Lung (tissue), 12 donors: Measurements from ENCODE around the gene NINL. TPM values are rescaled to one million over a fixed set of nuclear protein-coding genes. Genes with fewer than 3 reads are reported as not detected.

Source experiments
- ATAC-seq: fragments of 200-7000 bp; cut with Tn5 transposase; one replicate; pipeline ENCODE4 v1.9.1; 2020; ENCODE audit warnings: moderate number of reproducible peaks; ENCODE audit not compliant: insufficient read depth, low FRiP score
- DNase-seq, 3 donors: peaks; one replicate each; pipeline ENCODE4 v3.0.0-alpha.2; 2013 to 2017
- H3K27ac ChIP-seq, 2 donors: one replicate each; pipeline ENCODE4 v1.5.1; 2013; ENCODE audit warnings: mild to moderate bottlenecking in 2 of 2, moderate library complexity in 2 of 2, control low read depth in 1 of 2, inconsistent platforms in 1 of 2, low read depth in 1 of 2, low read length in 1 of 2
- H3K27me3 ChIP-seq, 3 donors: one replicate each; pipeline ENCODE4 v1.5.1; 2013; ENCODE audit warnings: low read length in 2 of 3; ENCODE audit not compliant: control insufficient read depth in 3 of 3, insufficient read depth in 3 of 3
- H3K36me3 ChIP-seq, 4 donors: one replicate each; pipeline ENCODE4 v1.5.1; 2013; ENCODE audit warnings: low read length in 4 of 4, mild to moderate bottlenecking in 1 of 4, moderate library complexity in 1 of 4; ENCODE audit not compliant: control insufficient read depth in 4 of 4, insufficient read depth in 4 of 4
- H3K4me1 ChIP-seq, 5 donors: one replicate each; pipeline ENCODE4 v1.5.1; 2013; ENCODE audit warnings: low read length in 5 of 5, mild to moderate bottlenecking in 2 of 5, moderate library complexity in 1 of 5; ENCODE audit not compliant: control insufficient read depth in 5 of 5, insufficient read depth in 5 of 5
- H3K4me3 ChIP-seq: one replicate; pipeline ENCODE4 v1.5.1; 2013; ENCODE audit warnings: mild to moderate bottlenecking, control low read depth, moderate library complexity
- H3K9ac ChIP-seq, 2 donors: one replicate each; pipeline ENCODE4 v1.5.1; 2013; ENCODE audit warnings: low read length in 2 of 2, control low read depth in 1 of 2; ENCODE audit not compliant: insufficient read depth in 1 of 2
- H3K9me3 ChIP-seq, 4 donors: one replicate each; pipeline ENCODE4 v1.5.1; 2013; ENCODE audit warnings: low read length in 3 of 4, mild to moderate bottlenecking in 1 of 4, moderate library complexity in 1 of 4; ENCODE audit not compliant: control insufficient read depth in 4 of 4, insufficient read depth in 3 of 4
- WGBS, 2 donors: extraction: QIAGEN DNeasy Blood & Tissue Kit; methylation state at CpG; one replicate each; pipeline ENCODE4 v1.1.7; 2013; 5-methylcytosine and 5-hydroxymethylcytosine counted together
- polyA plus RNA-seq, 2 donors: library from polyadenylated mRNA; stranded (reverse); fragments of 200-250 nt; gene quantifications; one replicate each; pipeline ENCODE4 v1.2.1, GENCODE V29; 2013
- total RNA-seq, 2 donors: library from RNA; depleted of rRNA in 1 of 2; stranded (reverse); fragments of >200 nt in 1 of 2; gene quantifications; one replicate each; pipeline ENCODE4 v1.2.1, GENCODE V29; 2014 to 2021
- TF ChIP-seq, protein P1 (sequence below): IDR thresholded peaks from 2 replicates; pipeline ENCODE4 v1.5.1; 2012; ENCODE audit warnings: mild to moderate bottlenecking; ENCODE audit errors: control extremely low read depth, extremely low read depth
- donor health status: control.
- donor health status: control.
- donor health status: Bipolar disorder and iron deficiency.
- donor health status: healthy.
- donor health status: DM: yes; HTN: yes; CAD: no.

The NINL gene
- total and polyA plus RNA-seq, 4 donors: 4.5 to 25.9 (median 12.0) TPM

DNA sequence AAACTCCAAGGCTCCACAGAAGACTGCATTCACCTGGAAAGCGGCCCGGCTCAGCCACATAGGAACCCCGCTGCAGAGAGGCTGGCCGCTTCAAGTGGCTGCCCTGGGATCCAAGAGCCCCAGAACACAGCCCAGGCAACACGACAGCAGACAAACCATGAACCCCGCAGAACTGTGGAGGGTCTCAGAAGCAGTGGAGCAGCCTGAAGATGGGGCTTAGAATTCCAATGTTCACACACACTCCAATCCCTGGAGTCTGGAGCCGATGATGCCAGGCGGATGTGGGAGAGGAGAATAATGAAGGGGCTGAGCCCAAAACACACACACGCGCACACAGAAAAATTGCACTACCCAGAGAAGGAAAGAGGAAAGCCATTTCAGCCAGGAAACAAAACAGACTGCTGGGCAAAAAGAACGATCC is 52.4 kb downstream of the NINL start:
- peaks cover 0 to 2% (median 0%) of the 10 kb centered on the region in 4 donors for H3K9me3 ChIP-seq
- no peak overlapping the region for H3K27ac ChIP-seq
- ATAC-seq (no peak), DNase-seq (no peak)
- H3K9ac ChIP-seq: peak overlapping the region in 1 of 2 donors; percentile 58
- no peaks in the 10 kb centered on the region for H3K27me3 ChIP-seq
- TF ChIP-seq, protein P1, sequence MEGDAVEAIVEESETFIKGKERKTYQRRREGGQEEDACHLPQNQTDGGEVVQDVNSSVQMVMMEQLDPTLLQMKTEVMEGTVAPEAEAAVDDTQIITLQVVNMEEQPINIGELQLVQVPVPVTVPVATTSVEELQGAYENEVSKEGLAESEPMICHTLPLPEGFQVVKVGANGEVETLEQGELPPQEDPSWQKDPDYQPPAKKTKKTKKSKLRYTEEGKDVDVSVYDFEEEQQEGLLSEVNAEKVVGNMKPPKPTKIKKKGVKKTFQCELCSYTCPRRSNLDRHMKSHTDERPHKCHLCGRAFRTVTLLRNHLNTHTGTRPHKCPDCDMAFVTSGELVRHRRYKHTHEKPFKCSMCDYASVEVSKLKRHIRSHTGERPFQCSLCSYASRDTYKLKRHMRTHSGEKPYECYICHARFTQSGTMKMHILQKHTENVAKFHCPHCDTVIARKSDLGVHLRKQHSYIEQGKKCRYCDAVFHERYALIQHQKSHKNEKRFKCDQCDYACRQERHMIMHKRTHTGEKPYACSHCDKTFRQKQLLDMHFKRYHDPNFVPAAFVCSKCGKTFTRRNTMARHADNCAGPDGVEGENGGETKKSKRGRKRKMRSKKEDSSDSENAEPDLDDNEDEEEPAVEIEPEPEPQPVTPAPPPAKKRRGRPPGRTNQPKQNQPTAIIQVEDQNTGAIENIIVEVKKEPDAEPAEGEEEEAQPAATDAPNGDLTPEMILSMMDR: no peak
- no peaks in the 10 kb centered on the region for H3K36me3 ChIP-seq
- 55 to 64% methylated on average over 11 of the region's 11 CpGs for WGBS, 2 donors
- H3K4me3 ChIP-seq: no peak overlapping the region
- peaks cover 0 to 25% (median 4%) of the 10 kb centered on the region in 5 donors for H3K4me1 ChIP-seq

DNA sequence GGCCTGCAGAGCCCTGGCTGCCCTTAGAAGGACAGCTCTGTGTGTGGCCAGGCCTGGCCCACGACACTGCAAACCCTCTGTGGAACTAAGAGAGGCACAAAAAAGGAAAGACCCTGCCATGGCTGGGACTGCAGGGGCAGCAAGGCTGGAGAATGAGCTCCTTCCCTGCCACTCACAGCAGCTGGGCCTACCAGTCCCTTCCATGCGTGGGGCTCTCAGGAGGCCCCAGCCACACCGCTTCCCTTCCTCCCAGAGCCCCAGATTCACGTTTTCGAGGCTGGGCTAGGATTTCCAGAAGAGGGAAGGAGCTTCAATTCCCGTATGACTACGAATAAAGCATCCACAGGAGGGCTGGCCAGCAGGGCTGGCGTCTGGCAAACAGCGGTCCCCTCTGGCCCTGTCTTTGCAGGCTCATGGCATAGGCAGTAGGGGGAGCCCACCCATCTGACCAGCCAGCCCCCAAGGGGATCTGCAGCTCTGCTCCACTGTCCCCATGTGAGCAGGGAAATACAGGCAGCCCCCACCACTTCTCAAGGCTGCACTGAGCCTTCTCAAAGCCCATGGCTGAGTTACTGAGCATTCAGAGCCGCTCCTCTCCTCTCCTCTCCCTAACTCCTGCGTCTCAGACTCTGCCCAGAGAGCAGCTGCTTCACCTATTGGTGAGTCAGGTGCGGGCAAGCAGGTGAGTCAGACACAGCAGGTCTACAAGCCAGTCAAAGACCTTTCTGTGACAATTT is 53.1 kb downstream of the NINL start:
- peaks cover 0 to 2% (median 0%) of the 10 kb centered on the region in 4 donors for H3K9me3 ChIP-seq
- TF ChIP-seq, protein P1: no peak
- H3K9ac ChIP-seq: no peak overlapping the region
- WGBS, 2 donors: 84 to 91% methylated on average over 12 of the region's 12 CpGs
- H3K36me3 ChIP-seq: no peaks in the 10 kb centered on the region
- ATAC-seq: no peak
- no peak for DNase-seq
- no peak overlapping the region for H3K4me3 ChIP-seq
- peaks cover 0 to 25% (median 4%) of the 10 kb centered on the region in 5 donors for H3K4me1 ChIP-seq
- H3K27ac ChIP-seq: no peak overlapping the region
- no peaks in the 10 kb centered on the region for H3K27me3 ChIP-seq

DNA sequence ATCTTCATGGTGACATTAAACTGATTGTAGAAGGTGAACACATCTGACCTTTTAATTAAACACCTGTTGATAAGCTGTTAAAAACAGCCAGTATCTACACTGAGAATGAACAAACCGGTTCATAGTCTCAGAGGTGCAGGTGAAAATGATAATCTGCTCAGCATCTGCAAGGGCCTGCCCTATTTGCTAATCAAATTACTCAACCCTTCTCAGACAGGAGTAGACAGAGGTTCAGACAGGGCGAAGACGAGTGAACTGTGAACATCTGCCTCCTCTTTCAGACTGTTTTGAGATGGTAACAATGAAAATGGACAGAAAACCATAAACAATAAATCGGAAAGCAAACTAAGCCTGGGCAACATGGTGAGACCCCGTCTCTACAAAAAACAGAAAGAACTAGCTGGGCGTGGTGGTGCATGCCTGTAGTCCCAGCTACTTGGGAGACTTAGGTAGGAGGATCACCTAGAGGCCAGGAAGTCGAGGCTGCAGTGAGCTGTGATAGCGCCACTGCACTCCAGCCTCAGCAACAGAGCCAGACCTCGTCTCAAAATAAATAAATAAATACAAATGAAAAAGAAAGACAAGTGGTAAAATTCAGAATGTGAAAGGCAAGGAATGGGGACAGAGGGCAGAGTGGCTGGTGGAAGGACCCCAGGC is 55.9 kb downstream of the NINL start:
- H3K9ac ChIP-seq: no peak overlapping the region
- H3K27ac ChIP-seq: no peak overlapping the region
- no peak for ATAC-seq
- H3K4me1 ChIP-seq: peaks cover 0 to 16% (median 4%) of the 10 kb centered on the region in 5 donors
- TF ChIP-seq, protein P1: no peak
- H3K36me3 ChIP-seq: peaks cover 0 to 9% (median under 1%) of the 10 kb centered on the region in 4 donors
- no peaks in the 10 kb centered on the region for H3K27me3 ChIP-seq
- WGBS, 2 donors: 88 to 95% methylated on average over 9 of the region's 9 CpGs
- H3K4me3 ChIP-seq: no peak overlapping the region
- H3K9me3 ChIP-seq: peaks cover 0 to 2% (median 0%) of the 10 kb centered on the region in 4 donors
- DNase-seq: no peak
